Motor neuron (in vitro differentiated cells): ENCODE results near the gene VAMP3. TPM values are rescaled to one million over a fixed set of nuclear protein-coding genes. Genes with fewer than 3 reads are reported as not detected.
A peak's percentile ranks its signal among the peaks of the same experiment; 100 is the strongest.

Experiments
- ATAC-seq, 8 experiments: fragments of 200-7000 bp; cut with Tn5 transposase; replicated peaks in 6 of 8; 2 replicates each; pipeline ENCODE4 v1.8.0; 2021; ENCODE audit warnings: mild to moderate bottlenecking in 8 of 8, moderate library complexity in 8 of 8
- H3K27ac ChIP-seq, 2 donors: fragments of 250-450 bp; sonication (Bioruptor Pico); 2 replicates each; pipeline ENCODE4 v1.9.0; 2021; ENCODE audit warnings: antibody characterized with exemption in 2 of 2, mild to moderate bottlenecking in 2 of 2, moderate library complexity in 1 of 2
- H3K4me1 ChIP-seq, 2 donors: fragments of 250-450 bp; sonication (Bioruptor Pico); replicated peaks in 1 of 2; 2 replicates each; pipeline ENCODE4 v1.6.1; 2021; ENCODE audit warnings: antibody characterized with exemption in 2 of 2, mild to moderate bottlenecking in 2 of 2, moderate library complexity in 1 of 2
- H3K4me3 ChIP-seq, 5 donors: fragments of 250-450 bp; sonication (Bioruptor Pico); 2 replicates each; pipeline ENCODE4 v1.9.0; 2021; ENCODE audit warnings: antibody characterized with exemption in 5 of 5, mild to moderate bottlenecking in 5 of 5, moderate library complexity in 4 of 5
- WGBS, 10 experiments: fragments of 450-650 bp; shearing (Covaris generic); methylation state at CpG; one replicate each; pipeline ENCODE4 v1.0.0; 2022; 5-methylcytosine and 5-hydroxymethylcytosine counted together
- in situ Hi-C, 9 experiments: fragments of 400-800 bp; cut with MboI; loops; one replicate each; pipeline ENCODE4 v1.15.0; 2021; ENCODE audit warnings: low sequenced_read_pairs in 9 of 9, low pct_unique_long_range_greater_than_20kb in 2 of 9; ENCODE audit not compliant: unreplicated experiment in 9 of 9
- total RNA-seq, 8 experiments: library from RNA; unstranded; fragments of 300-600 nt; gene quantifications; 2 replicates each; pipeline versions ENCODE4 v1.2.3 to v1.2.4, GENCODE V29; 2022

VAMP3 gene
- 100 to 1,000 TPM in 1 of 8 experiments, 10 to 100 TPM in 7; 24.0 to 114 (median 52.2) TPM for total RNA-seq

- in situ Hi-C loops = loop anchor here in 3 of 9 experiments (25.0 kb wide), 1 partner anchor 109 kb away; no protein-coding TSS in a partner anchor
- peaks cover 5 to 8% of the 10 kb centered on the region in 2 donors for H3K4me1 ChIP-seq
- 0 to 6% (median 0%) methylated on average over 1 to 20 of the region's 97 CpGs; no CpG with 5 or more reads in 3 of the 10 experiments for WGBS, 10 experiments
Observed at GRCh38 chr1:7770997-7771822, at the start of gene VAMP3. TSS of gene VAMP3 (plus strand) at chr1:7771296. CDS start at chr1:7771384, 88 bp downstream.

GRCh38 chr1:7721940-7722669 lies 49.0 kb upstream of the VAMP3 start:
- no peak overlapping the region for H3K27ac ChIP-seq
- WGBS, 10 experiments = 0 to 75% (median 43%) methylated on average over 1 to 5 of the region's 5 CpGs
- in situ Hi-C loops = no loop called here
- no peak overlapping the region for H3K4me3 ChIP-seq
- ATAC-seq = peak in 1 of 8 experiments; percentile 37
- no peaks in the 10 kb centered on the region for H3K4me1 ChIP-seq

More at GRCh38 chr1:7770997-7771822, at the start of gene VAMP3:
- peak within 1 kb of the TSS; percentile 58 to 84 for H3K27ac ChIP-seq
- H3K4me3 ChIP-seq = peak within 1 kb of the TSS; percentile 89 to 99 (median 98)
- ATAC-seq = peak; percentile 88 to 92 (median 89)

- ATAC-seq = no peak
- no peak overlapping the region for H3K27ac ChIP-seq
- H3K4me1 ChIP-seq = peaks cover under 1 to 2% of the 10 kb centered on the region in 2 donors
- 48 to 100% (median 80%) methylated on average over 1 to 2 of the region's 2 CpGs for WGBS, 10 experiments
- in situ Hi-C loops = no loop called here
- no peak overlapping the region for H3K4me3 ChIP-seq
Observed at GRCh38 chr1:7722670-7723012, 48.5 kb upstream of the VAMP3 start.

- Histone ChIP-seq H3K4me1 (peaks cover 10 to 18% of the 10 kb centered on the region in 2 donors), H3K4me3 (no peak overlapping the region), H3K27ac (no peak overlapping the region)
- ATAC-seq = no peak
- in situ Hi-C loops = no loop called here
- 0 to 100% (median 95%) methylated on average over 1 to 7 of the region's 7 CpGs; no CpG with 5 or more reads in 1 of the 10 experiments for WGBS, 10 experiments
Observed at GRCh38 chr1:7726623-7727022, 44.5 kb upstream of the VAMP3 start.

GRCh38 chr1:7727809-7728471 lies 43.2 kb upstream of the VAMP3 start:
- H3K4me1 ChIP-seq = peaks cover 10 to 18% of the 10 kb centered on the region in 2 donors
- in situ Hi-C loops = no loop called here
- no peak overlapping the region for H3K4me3 ChIP-seq
- peak in 5 of 8 experiments; percentile 97 to 99 (median 99) for ATAC-seq
- peak overlapping the region; percentile 33 to 64 for H3K27ac ChIP-seq
- WGBS, 10 experiments = 0 to 100% (median 57%) methylated on average over 1 to 14 of the region's 14 CpGs; no CpG with 5 or more reads in 1 of the 10 experiments

- peaks cover 10 to 18% of the 10 kb centered on the region in 2 donors for H3K4me1 ChIP-seq
- no peak overlapping the region for H3K4me3 ChIP-seq
- no peak for ATAC-seq
- 40 to 100% (median 98%) methylated on average over 1 to 5 of the region's 5 CpGs; no CpG with 5 or more reads in 3 of the 10 experiments for WGBS, 10 experiments
- no peak overlapping the region for H3K27ac ChIP-seq
- in situ Hi-C loops = no loop called here
Observed at GRCh38 chr1:7729761-7730160, 41.3 kb upstream of the VAMP3 start.

GRCh38 chr1:7732331-7732730 lies 38.8 kb upstream of the VAMP3 start:
- no peak for ATAC-seq
- 0 to 91% (median 88%) methylated on average over 1 to 19 of the region's 19 CpGs; no CpG with 5 or more reads in 3 of the 10 experiments for WGBS, 10 experiments
- H3K27ac ChIP-seq = no peak overlapping the region
- peaks cover 10 to 18% of the 10 kb centered on the region in 2 donors for H3K4me1 ChIP-seq
- in situ Hi-C loops = no loop called here
- no peak overlapping the region for H3K4me3 ChIP-seq

- 63 to 100% (median 87%) methylated on average over 1 to 2 of the region's 2 CpGs for WGBS, 10 experiments
- Histone ChIP-seq H3K4me3 (no peak overlapping the region), H3K27ac (no peak overlapping the region), H3K4me1 (peaks cover 3 to 10% of the 10 kb centered on the region in 2 donors)
- ATAC-seq = no peak
- in situ Hi-C loops = no loop called here
Observed at GRCh38 chr1:7733276-7733675, 37.8 kb upstream of the VAMP3 start.

GRCh38 chr1:7738044-7738443 lies 33.1 kb upstream of the VAMP3 start:
- H3K27ac ChIP-seq = no peak overlapping the region
- in situ Hi-C loops = no loop called here
- ATAC-seq = no peak
- H3K4me3 ChIP-seq = no peak overlapping the region
- 65 to 100% (median 91%) methylated on average over 1 to 6 of the region's 6 CpGs; no CpG with 5 or more reads in 3 of the 10 experiments for WGBS, 10 experiments
- no peaks in the 10 kb centered on the region for H3K4me1 ChIP-seq

- H3K4me1 ChIP-seq = no peaks in the 10 kb centered on the region
- no peak overlapping the region for H3K27ac ChIP-seq
- WGBS, 10 experiments = 3 to 100% (median 97%) methylated on average over 1 to 6 of the region's 6 CpGs; no CpG with 5 or more reads in 1 of the 10 experiments
- ATAC-seq = no peak
- in situ Hi-C loops = loop anchor here in 1 of 9 experiments (10.0 kb wide), 1 partner anchor 69 kb away; no protein-coding TSS in a partner anchor
- no peak overlapping the region for H3K4me3 ChIP-seq
Observed at GRCh38 chr1:7743346-7743745, 27.8 kb upstream of the VAMP3 start.

- in situ Hi-C loops = loop anchor here in 1 of 9 experiments (10.0 kb wide), 1 partner anchor 70 kb away; no protein-coding TSS in a partner anchor
- H3K4me3 ChIP-seq = no peak overlapping the region
- no peak for ATAC-seq
- H3K27ac ChIP-seq = no peak overlapping the region
- 20 to 100% (median 93%) methylated on average over 1 to 7 of the region's 9 CpGs; no CpG with 5 or more reads in 1 of the 10 experiments for WGBS, 10 experiments
- no peaks in the 10 kb centered on the region for H3K4me1 ChIP-seq
Observed at GRCh38 chr1:7744882-7745281, 26.2 kb upstream of the VAMP3 start.

GRCh38 chr1:7745783-7746182 lies 25.3 kb upstream of the VAMP3 start:
- no peaks in the 10 kb centered on the region for H3K4me1 ChIP-seq
- in situ Hi-C loops = loop anchor here in 1 of 9 experiments (10.0 kb wide), 1 partner anchor 71 kb away; no protein-coding TSS in a partner anchor
- 17 to 100% (median 88%) methylated on average over 1 to 10 of the region's 10 CpGs for WGBS, 10 experiments
- no peak overlapping the region for H3K27ac ChIP-seq
- no peak for ATAC-seq
- H3K4me3 ChIP-seq = no peak overlapping the region
